Ascending aorta (tissue), 2 donors: Measurements from ENCODE around the gene MAB21L4. TPM values are rescaled to one million over a fixed set of nuclear protein-coding genes. Genes with fewer than 3 reads are reported as not detected.

Experiments used
- DNase-seq, 2 donors: peaks; one replicate each; pipeline ENCODE4 v3.0.0-alpha.2; 2019; ENCODE audit warnings: low spot score in 2 of 2
- H3K27ac ChIP-seq, 2 donors: fragments of 200-600 bp; sonication (generic); one replicate each; pipeline ENCODE4 v1.5.1; 2016 to 2017; ENCODE audit warnings: mild to moderate bottlenecking in 1 of 2
- H3K27me3 ChIP-seq: fragments of 200-600 bp; sonication (generic); one replicate; pipeline ENCODE4 v1.5.1; 2017
- H3K36me3 ChIP-seq, 2 donors: fragments of 200-600 bp; sonication (generic); one replicate each; pipeline ENCODE4 v1.5.1; 2016
- H3K4me1 ChIP-seq, 2 donors: fragments of 200-600 bp; sonication (generic); one replicate each; pipeline ENCODE4 v1.5.1; 2016 to 2017; ENCODE audit warnings: mild to moderate bottlenecking in 1 of 2
- H3K4me3 ChIP-seq, 2 donors: fragments of 200-600 bp; sonication (generic); one replicate each; pipeline ENCODE4 v1.5.1; 2016 to 2017; ENCODE audit warnings: mild to moderate bottlenecking in 1 of 2
- H3K9me3 ChIP-seq, 2 donors: fragments of 200-600 bp; sonication (generic); one replicate each; pipeline ENCODE4 v1.5.1; 2016
- intact Hi-C: fragments of 100-400 bp; cut with DNase I; formaldehyde crosslinking; loops from one replicate; pipeline ENCODE4 v1.15.1; 2023
- total RNA-seq: library from RNA; depleted of rRNA; stranded (reverse); fragments of >200 nt; gene quantifications from one replicate; pipeline ENCODE4 v1.1.0, GENCODE V29; 2016
- TF ChIP-seq, protein P1 (sequence below), 3 experiments: fragments of 200-600 bp in 2 of 3; fragments of 450-650 bp in 1 of 3; sonication (generic) in 2 of 3; IDR thresholded peaks; one replicate each; pipeline ENCODE4 v1.5.1; 2016 to 2019; ENCODE audit warnings: antibody characterized with exemption in 3 of 3, mild to moderate bottlenecking in 1 of 3, moderate library complexity in 1 of 3

MAB21L4 gene
- total RNA-seq, 1 donor from 2014 or later: not detected

DNA sequence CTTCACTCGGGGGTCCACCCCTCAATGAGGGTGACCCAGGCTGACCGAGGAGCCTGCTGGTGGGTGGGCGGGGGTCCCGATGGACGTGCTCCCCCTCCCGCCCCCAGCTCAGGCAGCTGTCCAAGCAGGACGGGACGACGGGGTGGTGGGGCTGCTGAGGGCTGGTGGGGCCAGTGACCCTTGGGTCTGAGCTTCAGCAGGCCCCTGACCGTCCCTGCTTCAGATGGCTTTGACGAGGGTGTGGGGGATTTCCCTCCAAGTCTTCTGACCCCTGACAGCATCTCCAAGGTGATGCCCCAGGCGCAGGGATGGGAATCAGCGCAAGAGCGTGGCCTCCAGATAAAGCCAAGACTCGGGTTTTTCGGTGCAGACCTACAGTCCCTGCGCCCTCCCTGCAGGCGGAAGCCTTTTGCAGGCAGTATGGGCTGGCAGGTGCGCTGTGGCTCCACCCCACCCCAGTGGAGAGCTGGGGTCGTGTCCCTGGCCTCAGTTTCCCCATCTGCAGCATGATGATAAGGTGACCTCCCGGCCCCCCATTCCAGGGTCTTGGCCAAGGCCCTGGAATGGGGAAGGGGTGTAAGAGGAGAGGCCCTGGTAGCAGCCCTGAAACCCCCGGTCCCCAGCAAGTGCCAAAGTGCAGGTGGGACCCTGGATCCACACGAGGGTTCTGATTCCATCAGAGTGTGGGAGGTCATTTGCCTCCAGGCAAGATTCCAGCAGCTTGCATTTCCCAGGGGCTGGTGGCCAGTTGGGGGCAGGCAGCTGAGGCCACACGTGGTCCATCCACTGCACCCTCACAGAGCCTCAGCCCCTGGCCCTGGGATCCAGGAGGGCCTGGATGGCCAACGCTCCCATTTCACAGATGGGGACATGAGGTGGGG is 18.9 kb upstream of the MAB21L4 start:
- intact Hi-C loops: loop anchor here (2.0 to 5.0 kb wide), 3 partner anchors 77 to 236 kb away; partner anchors contain the start of genes MTERF4 and PPP1R7

DNA sequence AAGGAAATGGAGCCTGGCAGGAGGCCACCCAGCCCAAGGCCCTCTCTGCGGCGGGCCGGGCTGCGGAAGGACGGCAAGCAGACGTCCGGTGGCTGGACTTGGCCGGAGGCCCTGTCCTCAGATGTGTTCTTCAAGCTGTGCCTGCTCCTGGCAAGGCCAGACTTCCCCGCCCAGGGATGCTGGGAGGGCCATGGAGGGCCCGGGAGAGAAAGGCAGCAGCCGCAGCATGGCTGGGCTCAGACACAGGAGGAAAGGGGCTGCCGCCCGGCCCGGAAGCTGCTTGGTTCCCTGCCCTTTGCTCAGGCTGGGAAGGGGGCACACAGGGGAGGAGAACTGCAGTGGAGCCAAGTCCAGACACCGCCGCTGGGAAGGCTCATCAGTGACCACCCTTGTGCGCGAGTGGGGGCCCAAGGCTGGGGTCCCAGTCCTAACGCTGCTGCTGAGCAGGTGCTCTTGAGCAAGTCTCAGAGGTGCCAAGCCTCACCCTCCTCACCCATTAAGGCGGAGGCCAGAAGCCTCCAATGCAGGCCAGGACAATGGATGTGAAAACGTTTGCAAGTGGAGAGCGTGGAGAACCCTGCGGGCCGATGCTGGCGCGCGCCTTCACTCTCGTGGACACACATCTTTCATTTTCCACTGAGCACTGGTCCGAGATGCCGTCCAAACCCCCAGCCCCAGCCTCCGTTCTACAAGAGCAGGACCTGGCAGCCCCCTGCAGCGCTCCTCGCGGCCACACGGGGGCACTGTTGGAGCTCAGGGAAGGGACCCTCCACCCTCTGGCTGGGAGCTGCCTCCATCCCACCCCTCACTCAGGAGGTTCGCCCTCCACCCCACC is 18.1 kb upstream of the MAB21L4 start:
- TF ChIP-seq, protein P1, sequence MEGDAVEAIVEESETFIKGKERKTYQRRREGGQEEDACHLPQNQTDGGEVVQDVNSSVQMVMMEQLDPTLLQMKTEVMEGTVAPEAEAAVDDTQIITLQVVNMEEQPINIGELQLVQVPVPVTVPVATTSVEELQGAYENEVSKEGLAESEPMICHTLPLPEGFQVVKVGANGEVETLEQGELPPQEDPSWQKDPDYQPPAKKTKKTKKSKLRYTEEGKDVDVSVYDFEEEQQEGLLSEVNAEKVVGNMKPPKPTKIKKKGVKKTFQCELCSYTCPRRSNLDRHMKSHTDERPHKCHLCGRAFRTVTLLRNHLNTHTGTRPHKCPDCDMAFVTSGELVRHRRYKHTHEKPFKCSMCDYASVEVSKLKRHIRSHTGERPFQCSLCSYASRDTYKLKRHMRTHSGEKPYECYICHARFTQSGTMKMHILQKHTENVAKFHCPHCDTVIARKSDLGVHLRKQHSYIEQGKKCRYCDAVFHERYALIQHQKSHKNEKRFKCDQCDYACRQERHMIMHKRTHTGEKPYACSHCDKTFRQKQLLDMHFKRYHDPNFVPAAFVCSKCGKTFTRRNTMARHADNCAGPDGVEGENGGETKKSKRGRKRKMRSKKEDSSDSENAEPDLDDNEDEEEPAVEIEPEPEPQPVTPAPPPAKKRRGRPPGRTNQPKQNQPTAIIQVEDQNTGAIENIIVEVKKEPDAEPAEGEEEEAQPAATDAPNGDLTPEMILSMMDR (IDR thresholded peaks at IDR 0.05): peak; percentile 70 to 92 (median 92)
- Histone ChIP-seq H3K4me3 (peak overlapping the region in 1 of 2 donors; percentile 20), H3K27me3 (no peaks in the 10 kb centered on the region), H3K9me3 (no peaks in the 10 kb centered on the region), H3K36me3 (no peaks in the 10 kb centered on the region), H3K27ac (peak overlapping the region in 1 of 2 donors; percentile 18), H3K4me1 (peaks cover 13 to 17% of the 10 kb centered on the region in 2 donors)
- DNase-seq: peak; percentile 16 to 81
- intact Hi-C loops: loop anchor here (2.0 to 5.0 kb wide), 2 partner anchors 188 to 237 kb away; partner anchors contain the start of genes MTERF4 and PPP1R7

More for the DNA sequence above, 18.9 kb upstream of the MAB21L4 start:
- TF ChIP-seq, protein P1 (IDR thresholded peaks at IDR 0.05): no peak
- Histone ChIP-seq H3K4me1 (peaks cover 13 to 17% of the 10 kb centered on the region in 2 donors), H3K36me3 (no peaks in the 10 kb centered on the region), H3K9me3 (no peaks in the 10 kb centered on the region), H3K4me3 (peak overlapping the region in 1 of 2 donors; percentile 20), H3K27ac (no peak overlapping the region), H3K27me3 (no peaks in the 10 kb centered on the region)
- no peak for DNase-seq

DNA sequence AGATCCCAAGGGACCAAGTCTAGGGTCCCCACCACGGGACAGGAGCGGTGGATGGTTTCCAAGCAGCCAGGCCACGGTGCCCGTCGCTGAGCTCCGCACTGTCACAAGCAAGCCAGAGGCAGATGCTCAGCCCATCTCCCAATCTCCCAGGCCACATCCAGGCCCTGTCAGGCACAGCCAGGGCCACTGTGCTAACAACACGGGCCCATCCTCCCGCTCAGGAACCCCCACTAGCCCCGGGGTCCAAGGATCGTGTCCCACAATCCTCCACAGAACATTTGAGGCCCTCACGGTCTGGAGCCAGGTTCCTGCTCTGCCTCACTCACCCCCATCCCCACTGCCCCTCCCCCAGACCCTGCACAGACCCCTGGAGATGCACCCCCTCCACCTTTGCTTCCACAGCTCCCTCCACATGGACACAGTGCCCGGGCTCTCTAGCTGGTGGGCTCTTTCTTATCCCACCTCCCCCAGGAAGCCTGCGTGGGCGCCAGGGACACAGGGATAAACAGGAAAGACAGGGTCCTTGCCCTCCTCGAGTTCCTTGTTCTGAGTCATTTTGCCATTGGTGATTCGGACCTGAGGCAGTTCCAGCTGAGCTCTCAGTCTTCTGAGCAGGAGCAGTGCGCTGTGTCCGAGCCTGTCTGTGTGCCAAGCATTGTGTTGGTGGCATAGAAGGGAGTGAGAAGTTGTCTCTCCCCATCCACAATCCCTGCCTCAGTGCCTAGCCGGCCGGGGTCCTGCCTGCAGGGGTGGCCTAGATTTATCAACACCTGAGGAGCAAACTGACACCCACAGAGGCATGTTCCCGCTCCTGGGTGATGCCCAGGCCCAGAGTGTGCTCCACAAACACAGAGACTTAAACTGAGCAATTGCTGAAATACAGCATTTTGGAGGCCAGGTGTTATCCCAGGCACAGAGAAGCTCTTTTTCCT is 17.2 kb upstream of the MAB21L4 start:
- H3K36me3 ChIP-seq: no peaks in the 10 kb centered on the region
- no peak overlapping the region for H3K27ac ChIP-seq
- peak overlapping the region in 1 of 2 donors; percentile 20 for H3K4me3 ChIP-seq
- H3K4me1 ChIP-seq: peaks cover 13 to 17% of the 10 kb centered on the region in 2 donors
- H3K9me3 ChIP-seq: no peaks in the 10 kb centered on the region
- DNase-seq: no peak
- intact Hi-C loops: loop anchor here (5.0 kb wide), 1 partner anchor 189 kb away; the partner anchor contains the start of gene MTERF4
- TF ChIP-seq, protein P1 (IDR thresholded peaks at IDR 0.05): no peak
- no peaks in the 10 kb centered on the region for H3K27me3 ChIP-seq

DNA sequence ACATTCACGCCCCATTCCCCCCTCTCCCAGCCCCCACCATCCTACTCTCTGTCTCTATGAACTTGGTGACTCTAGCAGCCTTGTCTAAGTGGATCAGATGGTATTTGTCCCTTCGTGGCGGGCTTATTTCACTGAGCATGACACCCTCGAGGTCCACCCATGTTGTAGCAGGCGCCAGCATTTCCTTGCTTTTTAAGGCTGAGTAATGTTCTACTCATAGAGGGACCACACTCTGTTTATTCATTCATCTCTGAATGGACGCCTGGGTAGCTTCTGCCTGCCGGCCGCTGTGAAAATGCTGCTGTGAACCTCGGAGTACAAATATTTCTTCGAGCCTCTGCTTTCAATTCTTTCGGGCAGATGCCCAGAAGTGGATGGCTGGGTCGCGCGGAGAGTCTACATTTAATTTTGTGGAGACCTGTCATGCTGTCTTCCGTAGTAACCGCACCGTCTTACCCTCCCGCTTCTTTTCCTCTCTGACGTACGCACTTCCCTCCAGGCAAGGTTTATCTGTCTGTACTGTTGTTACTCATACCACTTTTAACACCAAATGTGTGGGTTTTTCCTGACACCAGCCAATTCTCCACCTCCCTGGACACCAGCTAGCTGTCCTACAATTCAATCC is 15.8 kb upstream of the MAB21L4 start:
- TF ChIP-seq, protein P1 (IDR thresholded peaks at IDR 0.05): no peak
- no peak overlapping the region for H3K4me3 ChIP-seq
- DNase-seq: no peak
- peaks cover 12 to 17% of the 10 kb centered on the region in 2 donors for H3K4me1 ChIP-seq
- H3K27me3 ChIP-seq: no peaks in the 10 kb centered on the region
- H3K9me3 ChIP-seq: no peaks in the 10 kb centered on the region
- H3K27ac ChIP-seq: no peak overlapping the region
- H3K36me3 ChIP-seq: no peaks in the 10 kb centered on the region
- intact Hi-C loops: loop anchor here (5.0 kb wide), 1 partner anchor 191 kb away; the partner anchor contains the start of gene MTERF4
